IMR-90 (cell line): ENCODE data around the gene CCNJL. TPM values are rescaled to one million over a fixed set of nuclear protein-coding genes. Genes with fewer than 3 reads are reported as not detected.

ENCODE experiments used
- ATAC-seq: fragments of 200-7000 bp; cut with Tn5 transposase; 2 replicates; pipeline ENCODE4 v1.9.1; 2020; ENCODE audit warnings: low read depth, mild to moderate bottlenecking, moderate library complexity
- BruUV-seq: library from RNA; stranded (reverse); fragments of 400-500 nt; replicated peaks from 2 replicates; lab custom pipeline; 2021; lab: Mats Ljungman, UMichigan
- CTCF ChIA-PET: fragments of 300-600 bp; formaldehyde crosslinking; extraction: SDS; loops from one replicate; lab custom pipeline; 2021; ENCODE audit warnings: antibody characterized with exemption; lab: Yijun Ruan, JAX
- POLR2A ChIA-PET: fragments of 300-600 bp; sonication (Branson Sonifier 250); formaldehyde crosslinking; loops from one replicate; lab custom pipeline; 2022; ENCODE audit warnings: antibody characterized with exemption; ENCODE audit not compliant: unreplicated experiment; lab: Charles Lee
- DNase-seq: peaks from one replicate; pipeline ENCODE4 v3.0.0; 2013
- H2AFZ ChIP-seq: replicated peaks from 2 replicates; pipeline ENCODE3; 2013; ENCODE audit warnings: low read length, mild to moderate bottlenecking; ENCODE audit not compliant: poor library complexity
- H2AK5ac ChIP-seq: 2 replicates; pipeline ENCODE4 v1.6.1; 2013; ENCODE audit warnings: low read depth, low read length, inconsistent platforms
- H2AK9ac ChIP-seq: replicated peaks from 2 replicates; pipeline ENCODE3; 2013; ENCODE audit warnings: mild to moderate bottlenecking, low read depth, low read length, moderate library complexity; ENCODE audit not compliant: poor library complexity
- H2BK120ac ChIP-seq: 2 replicates; pipeline ENCODE4 v1.6.1; 2013; ENCODE audit warnings: low read depth, low read length, inconsistent platforms
- H2BK15ac ChIP-seq: 3 replicates; pipeline ENCODE4 v1.6.1; 2013; ENCODE audit warnings: low read depth, low read length, inconsistent platforms
- H2BK20ac ChIP-seq: 2 replicates; pipeline ENCODE4 v1.6.1; 2013; ENCODE audit warnings: low read depth, mild to moderate bottlenecking, inconsistent platforms, low read length, moderate library complexity
- H2BK5ac ChIP-seq: 2 replicates; pipeline ENCODE4 v1.6.1; 2013; ENCODE audit warnings: mild to moderate bottlenecking, low read depth, low read length, inconsistent platforms; ENCODE audit not compliant: poor library complexity, severe bottlenecking
- H3K14ac ChIP-seq: replicated peaks from 2 replicates; pipeline ENCODE4 v1.6.1; 2013; ENCODE audit warnings: low read depth, low read length, inconsistent platforms
- H3K18ac ChIP-seq: 2 replicates; pipeline ENCODE4 v1.6.1; 2013; ENCODE audit warnings: low read depth, low read length, control low read depth
- H3K23ac ChIP-seq: 2 replicates; pipeline ENCODE4 v1.6.1; 2013; ENCODE audit warnings: low read depth, low read length, inconsistent platforms
- H3K27ac ChIP-seq: 2 replicates; pipeline ENCODE4 v1.5.1; 2013; ENCODE audit warnings: mild to moderate bottlenecking, control low read depth, low read length; ENCODE audit not compliant: insufficient read depth
- H3K27me3 ChIP-seq: 2 replicates; pipeline ENCODE4 v1.6.1; 2013; ENCODE audit warnings: low read length; ENCODE audit not compliant: control insufficient read depth, insufficient read depth
- H3K36me3 ChIP-seq: 2 replicates; pipeline ENCODE4 v1.6.1; 2013; ENCODE audit warnings: low read length, mixed read lengths; ENCODE audit not compliant: control insufficient read depth, insufficient read depth
- H3K4ac ChIP-seq: 2 replicates; pipeline ENCODE4 v1.6.1; 2013; ENCODE audit warnings: low read depth, low read length, inconsistent platforms
- H3K4me1 ChIP-seq: 2 replicates; pipeline ENCODE4 v1.6.1; 2013; ENCODE audit warnings: low read length, mixed read lengths; ENCODE audit not compliant: control insufficient read depth, insufficient read depth
- H3K4me2 ChIP-seq: 2 replicates; pipeline ENCODE4 v1.6.1; 2013; ENCODE audit warnings: low read depth, mild to moderate bottlenecking, control low read depth, low read length, moderate library complexity
- H3K4me3 ChIP-seq: 2 replicates; pipeline ENCODE4 v1.5.1; 2013; ENCODE audit warnings: low read depth, mild to moderate bottlenecking, control low read depth, low read length, moderate library complexity; ENCODE audit not compliant: insufficient read depth
- H3K56ac ChIP-seq: 2 replicates; pipeline ENCODE4 v1.6.1; 2013; ENCODE audit warnings: low read length, inconsistent platforms; ENCODE audit not compliant: insufficient read depth; ENCODE audit errors: extremely low read depth
- H3K79me1 ChIP-seq, 2 experiments: 2 replicates each; pipeline ENCODE4 v1.6.1; 2013; ENCODE audit warnings: low read length in 2 of 2, inconsistent platforms in 1 of 2, low read depth in 1 of 2
- H3K9ac ChIP-seq: 2 replicates; pipeline ENCODE4 v1.6.1; 2013; ENCODE audit warnings: low read depth, low read length, control low read depth
- H3K9me1 ChIP-seq: 2 replicates; pipeline ENCODE4 v1.6.1; 2013; ENCODE audit warnings: low read length, inconsistent platforms; ENCODE audit not compliant: insufficient read depth
- H3K9me3 ChIP-seq: 2 replicates; pipeline ENCODE4 v1.6.1; 2013; ENCODE audit warnings: low read length; ENCODE audit not compliant: control insufficient read depth, insufficient read depth
- H4K20me1 ChIP-seq: 2 replicates; pipeline ENCODE4 v1.6.1; 2013; ENCODE audit warnings: low read length, inconsistent platforms; ENCODE audit not compliant: insufficient read depth
- H4K5ac ChIP-seq: 2 replicates; pipeline ENCODE4 v1.6.1; 2013; ENCODE audit warnings: mild to moderate bottlenecking, low read depth, low read length, control low read depth
- H4K8ac ChIP-seq, 2 experiments: 2 replicates each; pipeline ENCODE4 v1.6.1; 2013; ENCODE audit warnings: low read depth in 2 of 2, low read length in 2 of 2, control low read depth in 1 of 2, inconsistent platforms in 1 of 2
- H4K91ac ChIP-seq: 2 replicates; pipeline ENCODE4 v1.6.1; 2013; ENCODE audit warnings: low read depth, low read length, inconsistent platforms; ENCODE audit not compliant: insufficient read depth
- BHLHE40 ChIP-seq: fragments of 150-350 bp; IDR thresholded peaks from 2 replicates; pipeline ENCODE4 v1.6.1; 2016; ENCODE audit warnings: mild to moderate bottlenecking, low read depth, low read length
- CEBPB ChIP-seq: IDR thresholded peaks from 2 replicates; pipeline ENCODE4 v1.6.1; 2012; ENCODE audit warnings: low read depth, low read length, improper control_type of control experiment
- CHD1 ChIP-seq: IDR thresholded peaks from 2 replicates; pipeline ENCODE4 v1.6.1; 2012; ENCODE audit warnings: low read depth, low read length, improper control_type of control experiment
- CTCF ChIP-seq: conservative IDR thresholded peaks from 2 replicates; pipeline ENCODE4 v1.5.1; 2012; ENCODE audit warnings: mild to moderate bottlenecking, low read depth, low read length, improper control_type of control experiment
- ELK1 ChIP-seq: fragments of 150-350 bp; IDR thresholded peaks from 2 replicates; pipeline ENCODE4 v1.6.1; 2016; ENCODE audit warnings: low read depth, mild to moderate bottlenecking, low read length, moderate library complexity, borderline replicate concordance
- FOS ChIP-seq: fragments of 150-350 bp; IDR thresholded peaks from 2 replicates; pipeline ENCODE4 v1.6.1; 2016; ENCODE audit warnings: low read depth, low read length
- MAFK ChIP-seq: IDR thresholded peaks from 2 replicates; pipeline ENCODE4 v1.6.1; 2012; ENCODE audit warnings: low read depth, low read length, improper control_type of control experiment
- MAZ ChIP-seq: IDR thresholded peaks from 2 replicates; pipeline ENCODE4 v1.6.1; 2012; ENCODE audit warnings: low read depth, mild to moderate bottlenecking, low read length, improper control_type of control experiment, moderate library complexity, borderline replicate concordance
- MXI1 ChIP-seq: IDR thresholded peaks from 2 replicates; pipeline ENCODE4 v1.6.1; 2012; ENCODE audit warnings: low read depth, mild to moderate bottlenecking, low read length, moderate library complexity, borderline replicate concordance
- NFE2L2 ChIP-seq: fragments of 150-350 bp; IDR thresholded peaks from 2 replicates; pipeline ENCODE4 v1.6.1; 2016; ENCODE audit warnings: low read depth, mild to moderate bottlenecking, low read length
- POLR2A ChIP-seq: IDR thresholded peaks from 2 replicates; pipeline ENCODE4 v1.6.1; 2012; ENCODE audit warnings: mild to moderate bottlenecking, low read depth, low read length
- RAD21 ChIP-seq: IDR thresholded peaks from 2 replicates; pipeline ENCODE4 v1.6.1; 2012; ENCODE audit warnings: low read length, improper control_type of control experiment
- RCOR1 ChIP-seq: IDR thresholded peaks from 2 replicates; pipeline ENCODE4 v1.6.1; 2012; ENCODE audit warnings: mild to moderate bottlenecking, low read length, improper control_type of control experiment; ENCODE audit not compliant: insufficient replicate concordance
- RFX5 ChIP-seq: IDR thresholded peaks from 2 replicates; pipeline ENCODE4 v1.8.0; 2012; ENCODE audit warnings: low read depth, mild to moderate bottlenecking, low read length, moderate library complexity
- SMC3 ChIP-seq: fragments of 150-350 bp; IDR thresholded peaks from 2 replicates; pipeline ENCODE4 v1.6.1; 2016; ENCODE audit warnings: low read depth, mild to moderate bottlenecking, antibody characterized with exemption, low read length, moderate library complexity
- USF2 ChIP-seq: fragments of 150-350 bp; IDR thresholded peaks from 2 replicates; pipeline ENCODE4 v1.6.1; 2017; ENCODE audit warnings: mild to moderate bottlenecking, antibody characterized with exemption, low read length, low read depth
- whole genome bisulfite sequencing, 2 experiments: methylation state at CpG; one replicate each; pipeline versions ENCODE4 v1.1.5 to v1.1.7; 2013; ENCODE audit warnings: missing lambda C conversion rate in 2 of 2; ENCODE audit not compliant: insufficient read length in 1 of 2; ENCODE audit errors: extremely low coverage in 2 of 2; 5-methylcytosine and 5-hydroxymethylcytosine counted together
- dilution Hi-C: fragments of 300-500 bp; cut with HindIII; formaldehyde crosslinking; loops from one replicate; pipeline ENCODE4 v1.14.3; 2018; ENCODE audit warnings: low sequenced_read_pairs; ENCODE audit not compliant: unreplicated experiment
- in situ Hi-C: fragments of 300-500 bp; cut with MboI; formaldehyde crosslinking; loops from 3 replicates; pipeline ENCODE4 v1.14.3; 2019; ENCODE audit warnings: low sequenced_read_pairs, inconsistent platforms, mixed read lengths
- intact Hi-C: fragments of 100-400 bp; cut with micrococcal nuclease; formaldehyde crosslinking; loops from 2 replicates; pipeline ENCODE4 v1.10.0; 2022
- polyA plus RNA-seq, 3 experiments: library from polyadenylated mRNA; depleted of rRNA; stranded (reverse); fragments of >200 nt; gene quantifications; 2 replicates each; pipeline ENCODE4 v1.2.3, GENCODE V29; 2012; ENCODE audit warnings: low replicate concordance in 1 of 3
- total RNA-seq: library from RNA; depleted of rRNA; stranded (reverse); fragments of >200 nt; gene quantifications from 2 replicates; pipeline ENCODE4 v1.2.3, GENCODE V29; 2012

Gene CCNJL
- total and polyA plus RNA-seq, 2 of the 4 experiments (the other 2 are of a cell fraction): 2.0 to 3.8 TPM

- intact Hi-C loops: no loop called here
Observed at GRCh38 chr5:160361624-160362228, 49.4 kb upstream of the CCNJL start.

More at GRCh38 chr5:160361624-160362228, 49.4 kb upstream of the CCNJL start:
- H3K18ac ChIP-seq: no peak overlapping the region
- H2AK5ac ChIP-seq: no peak overlapping the region
- no peak overlapping the region for H3K23ac ChIP-seq
- no peak overlapping the region for H3K4me3 ChIP-seq
- ChIA-PET CTCF (interaction anchor here (0.6 kb wide), 1 partner anchor 247 kb away, joined by 4 read pairs; no protein-coding TSS in a partner anchor), POLR2A (no interaction called here)
- H3K79me1 ChIP-seq: no peaks in the 10 kb centered on the region
- DNase-seq (no peak), ATAC-seq (no peak)
- H3K9me3 ChIP-seq: no peaks in the 10 kb centered on the region
- H2BK5ac ChIP-seq: no peak overlapping the region
- H3K4me1 ChIP-seq: peaks cover 2% of the 10 kb centered on the region; the same call in 1 of the 2 replicates
- H3K56ac ChIP-seq: no peak overlapping the region
- H3K9me1 ChIP-seq: no peaks in the 10 kb centered on the region
- no peak overlapping the region for H2BK120ac ChIP-seq
- H3K4ac ChIP-seq: no peak overlapping the region
- H4K20me1 ChIP-seq: no peaks in the 10 kb centered on the region
- in situ Hi-C loops (no loop called here), dilution Hi-C loops (loop anchor here (25.0 kb wide), 1 partner anchor 349 kb away; the partner anchor contains the start of gene TTC1)
- no peak overlapping the region for H3K9ac ChIP-seq
- H2AFZ ChIP-seq: no peak overlapping the region
- no TSS peak for BruUV-seq
- H3K36me3 ChIP-seq: no peaks in the 10 kb centered on the region
- H3K27me3 ChIP-seq: no peaks in the 10 kb centered on the region
- H3K4me2 ChIP-seq: no peak overlapping the region
- H4K8ac ChIP-seq: no peak overlapping the region
- H2BK20ac ChIP-seq: no peak overlapping the region
- H4K91ac ChIP-seq: no peak overlapping the region
- no peak for TF ChIP-seq ELK1
- no peak for TF ChIP-seq POLR2A
- TF ChIP-seq RFX5: no peak
- no peak for TF ChIP-seq FOS
- no peak for TF ChIP-seq CTCF
- no peak for TF ChIP-seq RAD21
- TF ChIP-seq NFE2L2: no peak
- no peak for TF ChIP-seq BHLHE40
- TF ChIP-seq CEBPB: no peak
- TF ChIP-seq USF2: no peak
- no peak for TF ChIP-seq MAZ
- no peak for TF ChIP-seq MXI1
- TF ChIP-seq MAFK: no peak
- no peak for TF ChIP-seq CHD1
- no peak for TF ChIP-seq RCOR1
- no peak for TF ChIP-seq SMC3
- H3K14ac ChIP-seq: no peak overlapping the region
- H2AK9ac ChIP-seq: no peak overlapping the region
- no peak overlapping the region for H4K5ac ChIP-seq
- H3K27ac ChIP-seq: no peak overlapping the region
- 83% methylated on average over 2 of the region's 9 CpGs; no CpG with 5 or more reads in 1 of the 2 experiments for WGBS, 2 experiments
- no peak overlapping the region for H2BK15ac ChIP-seq
